Spleen (tissue), 11 donors: ENCODE measurements around the gene VWF. TPM values are rescaled to one million over a fixed set of nuclear protein-coding genes. Genes with fewer than 3 reads are reported as not detected.

ENCODE experiments used
- DNase-seq: peaks from one replicate; pipeline ENCODE4 v3.0.0-alpha.2; 2020
- H3K27ac ChIP-seq, 8 donors: fragments of 200-600 bp; sonication (generic) in 7 of 8; 1 replicate in 4 of 8; 2 replicates in 4 of 8; pipeline versions ENCODE4 v1.5.0 to v1.8.0; 2016 to 2021; ENCODE audit warnings: inconsistent platforms in 4 of 8, mild to moderate bottlenecking in 4 of 8, moderate library complexity in 1 of 8
- H3K27me3 ChIP-seq, 7 donors: fragments of 200-600 bp; sonication (generic) in 6 of 7; replicated peaks in 1 of 7; 1 replicate in 4 of 7; 2 replicates in 3 of 7; pipeline versions ENCODE4 v1.5.0 to v1.8.0; 2016 to 2021; ENCODE audit warnings: inconsistent platforms in 3 of 7, mild to moderate bottlenecking in 1 of 7
- H3K36me3 ChIP-seq, 6 donors: fragments of 200-600 bp; sonication (generic) in 5 of 6; 1 replicate in 4 of 6; 2 replicates in 2 of 6; pipeline versions ENCODE4 v1.5.0 to v1.8.0; 2016 to 2021; ENCODE audit warnings: inconsistent platforms in 2 of 6
- H3K4me1 ChIP-seq, 6 donors: fragments of 200-600 bp; sonication (generic) in 5 of 6; 1 replicate in 3 of 6; 2 replicates in 3 of 6; pipeline versions ENCODE4 v1.5.0 to v1.8.0; 2016 to 2021; ENCODE audit warnings: inconsistent platforms in 3 of 6
- H3K4me3 ChIP-seq, 8 donors: fragments of 200-600 bp; sonication (generic) in 7 of 8; 1 replicate in 4 of 8; 2 replicates in 4 of 8; pipeline versions ENCODE4 v1.5.0 to v1.8.0; 2016 to 2021; ENCODE audit warnings: inconsistent platforms in 4 of 8, mild to moderate bottlenecking in 4 of 8, moderate library complexity in 2 of 8
- H3K9me3 ChIP-seq, 8 donors: fragments of 200-600 bp; sonication (generic) in 7 of 8; 1 replicate in 4 of 8; 2 replicates in 4 of 8; pipeline versions ENCODE4 v1.5.0 to v1.8.0; 2016 to 2021; ENCODE audit warnings: inconsistent platforms in 4 of 8
- POLR2A ChIP-seq, 3 donors: fragments of 450-650 bp; IDR thresholded peaks; one replicate each; pipeline ENCODE4 v1.5.1; 2017; ENCODE audit warnings: antibody characterized with exemption in 3 of 3, mild to moderate bottlenecking in 1 of 3
- POLR2AphosphoS5 ChIP-seq, 3 donors: sonication (generic); formaldehyde crosslinking; IDR thresholded peaks; one replicate each; pipeline ENCODE4 v1.5.1; 2017; ENCODE audit warnings: antibody characterized with exemption in 3 of 3
- WGBS, 5 donors: extraction: QIAGEN DNeasy Blood & Tissue Kit in 3 of 5; methylation state at CpG; one replicate each; pipeline versions ENCODE4 v1.1.5 to v1.1.7; 2013 to 2018; 5-methylcytosine and 5-hydroxymethylcytosine counted together
- intact Hi-C: fragments of 100-400 bp; cut with DNase I; formaldehyde crosslinking; loops from one replicate; pipeline ENCODE4 v1.15.0; 2023; ENCODE audit warnings: low total_unique reads
- polyA plus RNA-seq, 3 donors: library from polyadenylated mRNA; stranded (reverse); fragments of 200-250 nt; gene quantifications; one replicate each; pipeline ENCODE4 v1.2.1, GENCODE V29; 2013
- total RNA-seq, 7 donors: library from RNA; depleted of rRNA in 3 of 7; stranded (reverse); fragments of >200 nt in 3 of 7; fragmentation: NEBNext Ultra II Directional in 4 of 7; extraction: Animal tissue kit (Norgen Biotek cat#: 25700) in 4 of 7; gene quantifications; one replicate each; pipeline versions ENCODE4 v1.1.0 to v1.2.1, GENCODE V29; 2016 to 2021
- TF ChIP-seq, protein P1 (sequence below), 11 experiments: fragments of 200-600 bp in 7 of 11; fragments of 450-650 bp in 4 of 11; sonication (generic) in 4 of 11; IDR thresholded peaks in 8 of 11; conservative IDR thresholded peaks in 3 of 11; 1 replicate in 7 of 11; 2 replicates in 4 of 11; pipeline versions ENCODE4 v1.4.0 to v1.8.0; 2016 to 2021; ENCODE audit warnings: antibody characterized with exemption in 11 of 11, inconsistent platforms in 4 of 11, mild to moderate bottlenecking in 1 of 11
- donor health status: healthy with polysubstance abuse.
- donor health status: DM: no; HTN: no; CAD: no; lungs with moderate emphysema.
- donor health status: DM: no; HTN: no; CAD: no.
- donor health status: Bipolar disorder and iron deficiency.
- donor health status: healthy.
- donor health status: DM: no; HTN: no; CAD: no.
- donor health status: DM: yes; HTN: yes; CAD: no.

The VWF gene
- total and polyA plus RNA-seq, 10 donors, result 12.9 to 957 (median 321) TPM

DNA sequence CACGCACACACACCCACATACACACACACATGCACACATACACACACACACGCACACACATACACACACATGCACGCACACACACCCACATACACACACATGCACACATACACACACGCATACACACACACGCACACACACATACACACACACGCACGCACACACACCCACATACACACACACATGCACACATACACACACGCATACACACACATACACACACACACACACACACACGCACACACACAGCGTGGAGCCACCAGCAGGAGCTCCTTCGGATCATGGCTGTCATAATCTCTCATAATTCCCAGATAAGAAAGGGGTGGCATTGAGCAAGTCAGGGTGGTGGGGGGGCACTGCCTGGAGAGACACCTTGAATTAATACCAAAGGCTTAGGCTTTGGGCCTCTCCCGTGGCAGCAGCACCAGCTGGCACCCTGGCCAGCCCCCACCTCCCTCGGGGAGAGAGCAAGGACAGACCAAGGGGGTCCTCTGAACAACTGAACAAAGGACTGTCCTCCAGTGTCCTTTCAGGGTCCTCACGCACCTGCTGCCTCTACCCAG, 201.3 kb downstream of the VWF start:
- peaks cover 0 to 23% (median 0%) of the 10 kb centered on the region in 6 donors for H3K36me3 ChIP-seq

DNA sequence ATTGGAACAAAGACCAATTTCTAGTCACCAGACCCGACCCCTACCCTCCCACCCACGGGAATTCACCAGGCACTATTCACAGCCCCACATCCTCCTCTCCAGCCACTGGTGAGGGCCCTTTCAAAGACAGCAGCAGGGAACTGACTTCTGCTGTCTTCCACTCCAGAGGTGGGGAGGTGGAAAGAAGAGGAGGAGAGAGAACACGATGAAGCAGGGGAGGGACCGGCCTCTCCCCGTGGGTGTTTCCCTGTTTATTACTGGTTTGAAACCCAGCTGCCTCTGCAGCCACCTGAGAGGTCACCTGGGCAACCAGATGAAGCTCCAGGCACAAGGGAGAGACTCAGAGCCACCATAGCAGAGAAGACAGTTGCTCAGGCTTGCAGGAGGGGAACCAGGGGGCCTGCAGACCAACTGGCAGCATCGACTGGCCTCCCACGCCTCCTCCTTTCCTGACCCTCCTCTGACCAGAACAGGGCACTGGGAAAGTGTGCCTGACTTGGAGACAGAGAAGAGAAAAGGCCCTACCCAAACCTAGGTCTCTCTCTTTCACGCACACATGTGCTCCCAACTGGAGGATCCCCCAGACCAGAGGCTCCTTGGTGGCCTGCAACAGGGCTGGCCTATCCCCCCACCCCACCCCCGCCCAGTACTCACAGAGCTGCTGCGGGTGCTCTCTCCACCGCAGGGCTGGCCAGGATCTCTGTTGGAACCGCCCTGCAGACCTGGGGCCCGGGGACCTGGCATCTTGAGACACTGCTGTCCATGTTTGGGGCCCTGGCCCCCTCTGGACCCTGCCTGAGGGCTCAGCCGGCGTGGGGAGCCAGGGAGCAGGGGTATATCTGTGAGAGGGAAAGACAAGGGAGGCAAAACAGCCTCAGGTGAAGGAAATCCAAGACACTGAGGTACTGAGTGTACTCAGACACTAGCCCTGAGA, 202.2 kb downstream of the VWF start:
- Histone ChIP-seq H3K4me3 (no peak overlapping the region), H3K36me3 (peaks cover 0 to 23% (median 0%) of the 10 kb centered on the region in 6 donors), H3K9me3 (no peaks in the 10 kb centered on the region), H3K4me1 (no peaks in the 10 kb centered on the region), H3K27ac (no peak overlapping the region), H3K27me3 (peaks cover 0 to 13% (median 0%) of the 10 kb centered on the region in 7 donors)
- intact Hi-C loops, result no loop called here
- TF ChIP-seq POLR2A (IDR thresholded peaks at IDR 0.05), result no peak
- TF ChIP-seq, protein P1, sequence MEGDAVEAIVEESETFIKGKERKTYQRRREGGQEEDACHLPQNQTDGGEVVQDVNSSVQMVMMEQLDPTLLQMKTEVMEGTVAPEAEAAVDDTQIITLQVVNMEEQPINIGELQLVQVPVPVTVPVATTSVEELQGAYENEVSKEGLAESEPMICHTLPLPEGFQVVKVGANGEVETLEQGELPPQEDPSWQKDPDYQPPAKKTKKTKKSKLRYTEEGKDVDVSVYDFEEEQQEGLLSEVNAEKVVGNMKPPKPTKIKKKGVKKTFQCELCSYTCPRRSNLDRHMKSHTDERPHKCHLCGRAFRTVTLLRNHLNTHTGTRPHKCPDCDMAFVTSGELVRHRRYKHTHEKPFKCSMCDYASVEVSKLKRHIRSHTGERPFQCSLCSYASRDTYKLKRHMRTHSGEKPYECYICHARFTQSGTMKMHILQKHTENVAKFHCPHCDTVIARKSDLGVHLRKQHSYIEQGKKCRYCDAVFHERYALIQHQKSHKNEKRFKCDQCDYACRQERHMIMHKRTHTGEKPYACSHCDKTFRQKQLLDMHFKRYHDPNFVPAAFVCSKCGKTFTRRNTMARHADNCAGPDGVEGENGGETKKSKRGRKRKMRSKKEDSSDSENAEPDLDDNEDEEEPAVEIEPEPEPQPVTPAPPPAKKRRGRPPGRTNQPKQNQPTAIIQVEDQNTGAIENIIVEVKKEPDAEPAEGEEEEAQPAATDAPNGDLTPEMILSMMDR (IDR thresholded peaks at IDR 0.05 in 8 of 11, conservative IDR thresholded peaks at IDR 0.05 in 3 of 11), result no peak
- no peak for TF ChIP-seq POLR2AphosphoS5 (IDR thresholded peaks at IDR 0.05)
- WGBS, 5 donors, result 78 to 86% (median 83%) methylated on average over 15 of the region's 15 CpGs
- no peak for DNase-seq

More for the DNA sequence above, 201.3 kb downstream of the VWF start:
- Histone ChIP-seq H3K27me3 (peaks cover 0 to 20% (median 0%) of the 10 kb centered on the region in 7 donors), H3K9me3 (no peaks in the 10 kb centered on the region), H3K4me3 (no peak overlapping the region), H3K27ac (no peak overlapping the region), H3K4me1 (no peaks in the 10 kb centered on the region)
- TF ChIP-seq POLR2AphosphoS5 (IDR thresholded peaks at IDR 0.05) (no peak), POLR2A (IDR thresholded peaks at IDR 0.05) (no peak)
- TF ChIP-seq, protein P1 (IDR thresholded peaks at IDR 0.05 in 8 of 11, conservative IDR thresholded peaks at IDR 0.05 in 3 of 11), result no peak
- intact Hi-C loops, result no loop called here
- DNase-seq, result no peak
- 65 to 86% (median 68%) methylated on average over 11 to 14 of the region's 14 CpGs for WGBS, 5 donors

DNA sequence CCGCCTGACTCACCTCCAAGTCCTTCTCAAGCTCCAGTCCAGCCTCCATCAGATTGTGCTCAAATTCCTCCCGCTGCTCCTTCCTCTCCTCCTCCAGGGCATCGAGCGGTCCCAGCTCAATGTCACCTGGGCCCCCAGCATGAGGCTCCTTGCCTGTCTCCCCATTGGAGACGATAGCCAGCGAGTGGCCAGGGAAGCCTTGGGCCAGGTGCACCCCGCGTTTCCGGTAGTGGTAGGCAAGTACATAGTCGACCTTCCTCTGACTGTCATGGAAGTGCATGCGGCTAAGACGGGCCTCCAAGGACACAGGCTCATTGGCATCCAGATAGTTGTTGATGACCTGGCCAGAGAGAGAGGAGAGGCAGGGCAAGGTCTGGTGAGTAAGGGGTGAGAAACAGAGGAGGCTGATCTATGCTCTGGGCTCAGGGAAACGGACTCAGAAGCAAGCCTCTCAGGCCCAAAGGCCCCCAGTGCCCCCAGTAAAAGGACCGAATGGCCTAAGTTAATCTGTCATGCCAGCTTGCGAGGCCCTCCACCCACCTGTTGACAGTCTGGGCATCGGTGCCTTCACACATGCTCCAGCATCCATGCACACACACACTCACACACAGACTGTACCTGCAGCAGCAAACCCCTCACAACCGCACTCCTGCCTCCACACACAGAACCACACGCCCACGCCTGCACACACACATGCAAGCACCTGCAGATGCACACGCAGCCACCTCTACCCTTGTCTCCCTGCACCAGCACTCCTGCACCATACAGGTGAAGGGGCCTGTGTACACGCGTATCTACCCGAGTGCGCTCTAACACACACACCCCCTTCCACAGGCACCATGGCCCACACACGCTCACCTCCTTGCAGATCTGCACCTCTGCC, 203.2 kb downstream of the VWF start:
- Histone ChIP-seq H3K36me3 (peaks cover 0 to 23% (median 0%) of the 10 kb centered on the region in 6 donors), H3K27ac (no peak overlapping the region), H3K4me3 (no peak overlapping the region), H3K9me3 (no peaks in the 10 kb centered on the region), H3K27me3 (peaks cover 0 to 11% (median 0%) of the 10 kb centered on the region in 7 donors), H3K4me1 (no peaks in the 10 kb centered on the region)
- intact Hi-C loops, result no loop called here
- 90 to 94% (median 92%) methylated on average over 21 to 25 of the region's 25 CpGs for WGBS, 5 donors
- TF ChIP-seq POLR2AphosphoS5 (IDR thresholded peaks at IDR 0.05) (no peak), POLR2A (IDR thresholded peaks at IDR 0.05) (no peak)
- TF ChIP-seq, protein P1 (IDR thresholded peaks at IDR 0.05 in 8 of 11, conservative IDR thresholded peaks at IDR 0.05 in 3 of 11), result no peak
- no peak for DNase-seq
